ENCODE measurements around the gene TRPV6. TPM values are rescaled to one million over a fixed set of nuclear protein-coding genes. Genes with fewer than 3 reads are reported as not detected.

TRPV6 gene
- total RNA-seq, 2 donors from 2014 or later: not detected

DNA sequence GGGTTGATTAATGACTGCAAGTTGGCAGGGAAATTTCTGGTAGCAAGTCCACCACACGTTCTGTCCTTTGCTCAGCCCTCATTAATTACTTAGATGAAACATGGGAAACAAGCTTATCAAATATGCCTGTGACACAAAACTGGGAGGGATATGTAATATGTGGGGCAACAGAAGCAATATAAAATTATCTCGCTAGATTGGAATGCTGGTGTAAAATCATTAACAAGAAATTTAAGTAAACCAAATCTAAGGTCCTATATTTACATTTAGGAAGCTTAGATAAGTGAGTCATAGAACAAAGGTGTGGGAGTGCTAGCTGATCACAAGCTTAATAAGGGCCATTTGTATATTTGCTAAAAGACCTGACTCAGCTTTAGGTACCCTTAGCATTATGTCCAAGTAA is 24.5 kb upstream of the TRPV6 start:
- intact Hi-C loops (cut with DNase I): no loop called here

DNA sequence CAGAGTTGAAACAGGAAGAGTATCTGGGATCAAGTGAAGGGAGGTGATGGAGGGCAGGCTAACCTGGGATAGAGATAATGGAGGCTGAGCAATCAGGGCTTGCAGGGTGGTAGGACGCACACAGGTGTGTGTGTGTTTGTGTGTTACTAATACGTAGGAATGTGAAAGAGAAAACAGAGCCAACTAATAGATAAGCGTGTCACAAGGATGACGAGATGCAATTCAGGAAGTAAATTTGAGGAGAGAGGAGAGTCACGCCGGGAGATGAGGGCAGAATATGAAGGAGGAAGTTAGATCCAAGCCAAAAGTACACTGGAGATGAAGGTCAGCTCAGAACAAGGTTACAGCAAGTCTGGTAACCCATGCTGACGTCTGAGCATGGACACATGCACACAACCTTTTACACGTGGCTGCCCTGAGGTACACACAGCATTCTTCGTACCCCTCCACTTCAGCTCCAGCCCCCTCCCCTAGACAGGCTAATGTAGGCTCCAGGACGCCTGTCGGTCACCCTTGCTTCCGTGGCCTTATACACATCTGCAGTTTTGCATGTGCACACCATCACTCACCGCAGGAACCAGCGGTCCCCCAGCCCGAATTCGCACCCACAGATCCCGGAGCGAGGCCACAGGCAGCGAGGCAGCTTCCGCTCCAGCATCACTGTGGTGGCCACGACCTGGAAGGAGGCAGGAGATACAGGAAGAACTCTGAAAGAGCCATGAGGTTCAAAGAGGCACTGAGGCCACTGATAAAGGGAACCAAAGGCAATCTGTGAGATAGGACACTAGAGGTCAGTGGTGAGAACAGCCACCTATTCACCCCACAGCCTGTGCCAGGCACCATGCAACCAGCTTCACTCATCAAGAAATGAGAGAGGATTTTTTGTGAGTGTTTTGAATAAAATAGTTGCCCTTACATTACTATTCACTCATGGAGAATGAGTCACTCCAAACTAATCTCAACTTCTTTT is 23.7 kb upstream of the TRPV6 start:
- intact Hi-C loops (cut with DNase I): no loop called here
- DNase-seq (ENCODE audit: low spot score): no peak

More for the DNA sequence above, 24.5 kb upstream of the TRPV6 start:
- no peak for DNase-seq (ENCODE audit: low spot score)

- intact Hi-C loops (cut with DNase I): no loop called here
Measured at GRCh38 chr7:142908290-142908689, 22.7 kb upstream of the TRPV6 start.

DNA sequence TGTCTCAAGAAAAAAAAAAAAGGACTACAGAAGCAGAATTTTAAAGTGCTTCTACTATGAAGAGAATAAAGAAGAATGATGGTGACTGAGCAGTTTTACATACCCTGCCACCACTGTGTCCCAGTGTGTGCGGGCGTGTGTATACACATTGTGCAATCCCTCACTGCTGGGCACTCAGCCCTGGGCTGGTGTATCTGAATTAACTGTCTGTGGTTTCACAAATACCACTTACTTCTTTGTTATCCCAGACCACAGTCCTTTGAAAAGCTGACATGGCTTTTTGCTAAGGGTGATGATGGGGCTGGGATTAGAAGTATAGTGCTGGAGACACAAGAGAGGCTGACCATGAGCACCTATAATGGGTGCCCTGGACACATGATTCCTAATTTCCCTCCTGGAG is 21.1 kb upstream of the TRPV6 start:
- no peak for DNase-seq (ENCODE audit: low spot score)
- intact Hi-C loops (cut with DNase I): loop anchor here in 1 of 2 donors (1.0 kb wide), 1 partner anchor 27 kb away; the partner anchor contains the start of gene TRPV5

More at GRCh38 chr7:142908290-142908689, 22.7 kb upstream of the TRPV6 start:
- no peak for DNase-seq (ENCODE audit: low spot score)

GRCh38 chr7:142905759-142906158 is 20.2 kb upstream of the TRPV6 start:
- intact Hi-C loops (cut with DNase I): loop anchor here in 1 of 2 donors (1.0 kb wide), 1 partner anchor 28 kb away; the partner anchor contains the start of gene TRPV5
- DNase-seq (ENCODE audit: low spot score): no peak

DNA sequence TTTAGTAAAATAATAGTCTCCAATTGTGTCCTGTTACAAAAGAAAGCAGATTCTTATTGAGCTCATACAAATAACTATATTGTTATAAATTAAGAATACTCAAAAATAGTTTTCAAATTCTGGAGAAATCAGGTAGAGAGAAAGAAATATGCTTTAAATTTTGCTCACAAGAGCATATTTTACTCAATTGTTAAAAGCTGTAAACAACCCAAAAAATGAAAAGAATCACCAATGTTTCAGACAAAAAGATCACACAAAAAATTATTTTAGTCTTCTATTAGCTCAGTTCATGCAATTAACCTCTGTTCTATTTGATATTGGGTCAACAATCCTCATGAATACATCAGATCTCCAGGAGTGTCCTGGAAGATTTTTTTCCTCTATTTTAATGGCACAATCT is 18.6 kb upstream of the TRPV6 start:
- intact Hi-C loops (cut with DNase I): no loop called here
- no peak for DNase-seq (ENCODE audit: low spot score)

GRCh38 chr7:142901426-142902259 is 16.1 kb upstream of the TRPV6 start:
- no peak for DNase-seq (ENCODE audit: low spot score)
- intact Hi-C loops (cut with DNase I): no loop called here

GRCh38 chr7:142899661-142900060 is 14.1 kb upstream of the TRPV6 start:
- no peak for DNase-seq (ENCODE audit: low spot score)
- intact Hi-C loops (cut with DNase I): no loop called here

- intact Hi-C loops (cut with DNase I): no loop called here
- no peak for DNase-seq (ENCODE audit: low spot score)
Measured at GRCh38 chr7:142898377-142899170, 13.0 kb upstream of the TRPV6 start.

DNA sequence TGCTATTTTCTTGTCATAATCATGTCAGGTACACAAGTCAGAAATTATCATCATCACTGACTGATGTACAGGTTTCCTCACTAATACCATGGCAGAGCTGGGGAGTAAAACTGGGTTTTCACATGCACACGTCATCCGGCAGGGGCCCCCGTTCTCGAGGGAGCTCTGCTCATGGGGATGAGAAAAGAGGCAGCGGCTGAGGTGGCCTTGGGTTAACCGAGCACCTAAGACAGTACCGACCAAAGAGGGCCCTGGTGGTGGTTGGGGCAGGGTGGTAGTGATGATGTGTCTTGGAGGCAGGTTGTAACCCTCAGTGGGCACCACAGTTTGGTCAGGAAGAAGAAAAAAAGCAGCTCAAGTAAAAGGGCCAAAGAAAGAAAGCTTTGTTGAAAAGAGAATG is 12.1 kb upstream of the TRPV6 start:
- DNase-seq (ENCODE audit: low spot score): no peak
- intact Hi-C loops (cut with DNase I): no loop called here

DNA sequence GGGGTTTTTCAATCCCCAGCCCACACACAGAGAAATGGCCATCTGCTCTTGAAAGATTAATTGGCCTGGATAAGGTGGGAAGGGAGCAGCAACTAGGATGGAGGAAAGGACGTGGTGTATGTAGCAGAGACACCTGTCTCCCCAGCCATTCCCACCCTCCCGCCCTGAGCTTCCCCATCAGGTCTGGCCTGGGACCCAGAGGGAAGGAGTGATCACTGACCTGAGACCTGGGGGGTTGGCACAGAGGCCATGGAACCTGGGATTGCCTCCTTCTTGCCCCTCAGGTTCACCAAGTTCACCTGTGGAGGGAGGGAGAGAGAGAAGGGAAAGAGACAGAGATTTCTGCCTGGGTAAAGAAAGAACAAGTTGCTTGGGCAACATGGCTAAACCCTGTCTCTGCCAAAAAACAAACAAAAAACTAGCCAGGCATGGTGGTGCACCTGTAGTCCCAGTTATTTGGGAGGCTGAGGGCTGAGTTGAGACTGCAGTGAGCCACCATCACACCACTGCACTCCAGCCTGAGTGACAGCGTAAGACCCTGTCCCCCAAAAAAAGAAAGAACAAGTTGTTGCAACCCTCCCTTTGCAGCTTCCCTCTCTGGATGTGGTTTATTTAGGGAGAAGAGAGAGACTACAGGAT is 11.3 kb upstream of the TRPV6 start:
- intact Hi-C loops (cut with DNase I): no loop called here
- DNase-seq (ENCODE audit: low spot score): no peak

GRCh38 chr7:142896151-142896550 is 10.6 kb upstream of the TRPV6 start:
- no peak for DNase-seq (ENCODE audit: low spot score)
- intact Hi-C loops (cut with DNase I): no loop called here

DNA sequence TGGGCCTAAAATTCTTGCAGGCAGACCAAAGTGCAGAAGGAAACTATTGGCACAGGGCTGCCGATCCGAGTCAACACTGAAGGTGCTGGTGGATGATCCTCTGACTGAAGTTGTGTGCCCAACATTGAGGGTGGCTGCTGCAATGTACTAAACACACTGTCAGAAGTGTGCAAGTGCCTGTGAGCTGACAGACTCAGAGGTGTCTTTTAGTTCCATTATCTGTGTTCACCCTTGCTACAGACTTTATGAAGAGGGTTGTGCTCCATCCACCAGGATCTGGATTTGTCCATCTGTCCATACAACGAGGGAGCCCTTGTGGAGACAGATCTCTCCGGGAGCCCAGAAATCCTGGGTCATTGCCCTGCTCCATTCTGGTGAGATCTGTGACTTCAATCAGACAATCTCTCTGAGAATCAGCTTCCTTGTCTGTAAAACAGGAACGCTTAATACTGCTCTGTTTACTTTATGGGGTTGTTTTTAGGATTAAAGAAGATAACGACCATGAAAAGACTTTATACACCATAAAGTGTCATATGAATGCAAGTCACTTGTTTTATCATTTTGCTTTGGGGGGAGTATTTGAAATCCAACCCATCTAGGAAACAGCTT is 9.5 kb upstream of the TRPV6 start:
- DNase-seq (ENCODE audit: low spot score): no peak
- intact Hi-C loops (cut with DNase I): no loop called here

DNA sequence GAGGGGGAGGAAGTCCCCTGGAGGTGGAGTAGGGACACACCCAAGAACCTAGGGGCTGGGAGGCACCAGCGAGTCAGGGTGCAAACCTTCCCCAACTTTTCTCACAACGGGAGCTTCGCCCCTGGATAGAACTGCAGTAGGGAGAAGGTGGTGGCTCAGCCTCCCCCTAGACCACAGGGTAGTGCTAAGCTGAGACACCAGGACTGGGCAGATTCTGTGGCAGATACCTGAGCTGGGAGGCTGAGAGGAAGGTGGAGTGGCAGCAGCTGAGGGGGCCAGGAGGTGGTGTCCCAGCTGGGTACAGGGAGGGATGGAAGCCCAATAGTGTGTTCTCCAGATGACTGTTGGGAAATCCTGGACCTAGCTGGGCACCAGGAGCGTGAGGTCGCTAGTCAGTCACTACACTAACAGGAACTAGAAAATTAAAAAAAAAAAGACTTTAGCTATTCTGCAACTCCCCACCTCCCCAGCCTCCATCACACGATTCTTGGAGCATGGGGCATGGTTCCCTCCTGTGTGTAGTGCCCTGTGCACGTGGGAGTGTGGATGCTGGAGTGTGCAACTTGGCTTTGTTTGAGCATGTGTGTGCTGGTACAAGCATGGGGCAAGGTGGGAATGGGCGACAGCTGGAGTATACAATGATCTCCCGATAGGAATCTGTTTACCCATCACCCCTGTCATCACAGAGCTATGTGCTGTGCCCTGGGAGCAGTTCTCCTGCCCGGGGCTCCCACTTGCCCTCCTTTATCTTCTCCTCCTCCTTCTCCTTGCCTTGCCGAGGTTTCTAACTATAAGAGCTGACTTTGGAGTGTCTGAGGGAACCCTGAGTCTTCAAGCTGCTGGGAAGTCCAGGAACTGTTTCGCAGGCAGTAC is 8.8 kb upstream of the TRPV6 start:
- no peak for DNase-seq (ENCODE audit: low spot score)
- intact Hi-C loops (cut with DNase I): no loop called here

DNA sequence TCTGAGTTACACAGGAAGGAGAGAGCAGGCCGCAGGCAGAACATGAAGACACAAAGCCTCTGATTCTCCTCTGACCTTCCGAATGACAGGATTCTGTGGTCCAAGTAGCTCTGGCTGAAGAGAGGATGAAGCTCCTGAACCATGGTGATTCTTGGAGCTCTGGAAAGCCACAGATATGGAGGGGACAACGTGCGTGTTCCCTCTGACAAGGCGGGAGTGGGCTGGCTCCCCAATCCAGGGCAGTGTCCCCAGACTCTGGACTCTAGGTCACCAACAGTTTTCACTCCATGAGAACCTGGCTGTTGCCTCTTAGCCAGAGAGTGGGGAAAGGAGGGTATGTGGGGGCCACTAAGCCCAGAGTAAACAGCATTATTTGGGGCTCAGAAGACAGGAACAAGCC is 7.4 kb upstream of the TRPV6 start:
- intact Hi-C loops (cut with DNase I): no loop called here
- DNase-seq (ENCODE audit: low spot score): no peak

GRCh38 chr7:142891490-142892082 is 6.0 kb upstream of the TRPV6 start:
- DNase-seq (ENCODE audit: low spot score): no peak
- intact Hi-C loops (cut with DNase I): no loop called here

DNA sequence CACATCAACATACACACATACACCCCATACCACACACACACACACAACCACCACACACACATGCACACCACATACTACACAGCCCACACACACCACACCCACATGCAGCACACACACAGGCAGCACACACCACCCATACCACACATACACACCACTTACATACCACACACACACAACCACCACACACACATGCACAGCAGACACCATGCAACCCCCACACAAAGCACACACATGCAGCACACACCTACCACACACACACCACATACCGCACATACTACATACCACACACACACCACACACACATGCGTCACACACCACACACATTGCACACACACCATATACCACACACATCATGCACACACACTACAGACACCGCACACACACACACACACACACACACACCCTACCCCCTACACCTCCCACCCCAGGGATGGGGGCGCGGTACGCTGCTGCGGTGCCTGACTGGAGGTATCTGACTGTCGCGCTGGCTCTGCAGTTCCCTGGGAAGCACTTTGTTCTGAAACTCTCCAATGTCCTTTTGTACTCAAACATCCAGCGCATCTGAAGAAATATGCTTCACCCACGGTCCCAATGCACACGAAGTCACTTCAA is 5.4 kb upstream of the TRPV6 start:
- DNase-seq (ENCODE audit: low spot score): no peak
- intact Hi-C loops (cut with DNase I): no loop called here
